GDM1 (cell line): Measurements from ENCODE around the gene BSCL2.
A peak's percentile ranks its signal among the peaks of the same experiment; 100 is the strongest.
"Not testable (repeated sequence)": the region's sequence is repeated elsewhere in the genome, so short reads cannot be mapped to it uniquely, and the experiment has no call there.

Source experiments
- DNase-seq: peaks from one replicate; lab custom pipeline; 2025; lab: John Stamatoyannopoulos, UW

BSCL2 gene

GRCh38 chr11:62707277-62707861, at the start of gene BSCL2, which contains the start of gene GNG3:
BSCL2 (minus strand) TSS chr11:62707424; CDS start chr11:62707195, 229 bp downstream.
GNG3 (plus strand) TSS chr11:62707676; CDS start chr11:62708296, 620 bp downstream.
- DNase-seq, result no peak

DNA sequence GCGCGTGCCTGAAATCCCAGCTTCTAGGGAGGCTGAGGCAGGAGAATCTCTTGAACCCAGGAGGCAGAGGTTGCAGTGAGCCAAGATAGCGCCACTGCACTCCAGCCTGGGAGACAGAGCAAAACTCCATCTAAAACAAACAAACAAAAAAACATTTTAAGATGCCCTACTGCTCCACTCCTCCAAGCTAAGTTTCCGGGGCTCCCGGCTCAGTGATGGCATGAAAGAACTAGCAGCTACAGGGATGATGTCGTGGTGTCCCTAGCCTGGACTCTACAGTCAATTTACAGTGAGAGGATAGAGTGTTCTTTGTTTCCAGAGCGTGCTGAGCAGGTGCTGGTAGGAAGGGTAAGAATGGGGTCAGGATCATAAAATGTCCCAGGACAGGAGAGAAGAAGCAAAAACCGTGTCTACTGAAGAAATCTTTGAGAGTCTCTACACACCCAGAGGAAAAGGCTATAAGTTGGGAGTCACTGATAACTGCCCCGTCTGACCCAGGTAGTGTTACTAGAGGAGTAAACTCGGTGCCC, 47.9 kb upstream of the BSCL2 start:
- no peak for DNase-seq

GRCh38 chr11:62753736-62754603, 46.7 kb upstream of the BSCL2 start, which contains the start of gene ZBTB3:
ZBTB3 (minus strand) TSS chr11:62754160; CDS start chr11:62753664, 496 bp downstream.
- peak; percentile 99 for DNase-seq

DNA sequence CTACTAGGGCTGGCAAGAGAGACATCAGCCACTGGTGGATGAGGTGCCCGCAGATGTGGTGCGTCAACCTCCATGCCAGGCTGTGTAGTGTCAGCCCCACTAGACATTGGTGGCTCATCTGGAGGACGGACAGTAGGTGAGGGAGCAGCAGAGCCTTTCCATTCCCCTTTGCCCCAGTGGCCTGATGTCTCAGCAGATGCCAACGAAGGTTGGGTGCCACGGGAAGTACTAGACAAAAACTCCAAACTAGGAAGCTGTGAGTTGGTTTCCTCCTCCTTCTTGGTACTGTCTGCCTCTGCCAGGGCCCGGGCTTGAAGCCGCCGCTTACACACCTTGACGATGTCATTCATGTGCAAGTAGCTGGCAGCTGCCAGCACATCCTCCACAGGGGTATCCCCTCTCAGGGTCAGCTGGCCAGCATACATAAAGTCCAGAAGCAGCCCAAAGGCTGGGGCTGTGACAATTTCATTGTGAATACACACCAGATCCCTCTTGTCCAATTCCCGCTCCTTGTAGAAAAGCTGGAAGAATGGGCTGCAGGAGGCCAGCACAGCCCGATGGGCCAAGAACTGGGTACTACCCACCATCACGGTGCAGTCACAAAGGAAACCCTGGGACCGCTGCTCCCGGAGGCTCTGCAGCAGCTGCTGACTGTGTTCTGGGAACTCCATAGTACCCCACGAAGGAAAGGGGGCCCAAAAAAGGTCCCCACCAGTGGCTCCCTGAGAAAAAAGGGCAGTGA, 45.9 kb upstream of the BSCL2 start:
- no peak for DNase-seq

DNA sequence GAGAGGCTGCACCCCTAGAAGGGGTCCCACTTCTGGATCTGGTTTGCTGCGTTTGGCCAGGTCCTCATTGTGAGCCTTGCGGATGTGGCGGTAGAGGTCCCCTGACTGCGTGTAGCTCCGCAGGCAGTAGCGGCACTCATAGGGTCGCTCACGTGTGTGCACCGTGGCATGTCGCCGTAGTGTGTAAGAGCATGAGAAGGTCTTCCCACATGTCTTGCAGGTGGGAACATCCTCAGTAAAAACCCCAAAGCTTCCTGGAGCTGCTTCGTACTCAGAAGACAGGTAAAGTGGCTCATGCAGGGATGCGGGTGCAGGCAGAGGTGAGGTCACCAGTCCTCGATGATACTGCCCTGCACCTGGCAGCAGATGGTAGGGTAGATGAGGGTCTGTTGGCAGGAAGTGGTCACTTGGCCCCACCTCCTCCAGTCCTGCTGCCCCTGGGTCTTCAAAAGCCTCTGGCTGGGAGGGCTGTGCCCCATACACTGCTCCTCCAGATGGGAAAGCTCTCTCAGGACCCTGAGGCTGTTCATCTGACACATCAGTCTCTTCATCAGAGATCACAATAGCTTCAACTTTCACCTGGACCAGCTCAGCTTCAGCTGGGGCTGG, 45.1 kb upstream of the BSCL2 start:
- DNase-seq, result no peak

GRCh38 chr11:62749931-62750330, 42.7 kb upstream of the BSCL2 start:
- DNase-seq, result not testable (repeated sequence)

GRCh38 chr11:62747475-62748160, 40.4 kb upstream of the BSCL2 start:
- DNase-seq, result no peak

GRCh38 chr11:62737196-62737595, 30.0 kb upstream of the BSCL2 start:
- DNase-seq, result no peak

GRCh38 chr11:62732830-62733229, 25.6 kb upstream of the BSCL2 start:
- DNase-seq, result no peak

DNA sequence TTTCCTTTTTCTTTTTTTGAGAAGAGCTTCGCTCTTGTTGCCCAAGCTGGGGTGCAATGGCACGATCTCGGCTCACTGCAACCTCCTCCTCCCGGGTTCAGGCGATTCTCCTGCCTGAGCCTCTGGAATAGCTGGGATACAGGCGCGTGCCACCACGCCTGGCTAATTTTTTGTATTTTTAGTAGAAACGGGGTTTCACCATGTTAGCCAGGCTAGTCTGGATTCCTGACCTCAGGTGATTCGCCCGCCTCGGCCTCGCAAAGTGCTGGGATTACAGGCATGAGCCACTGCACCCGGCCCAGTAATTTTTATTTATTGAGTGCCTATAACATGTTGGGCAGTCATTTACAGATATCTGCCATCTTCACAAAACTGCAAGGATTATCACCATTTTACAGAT, 22.9 kb upstream of the BSCL2 start:
- DNase-seq, result not testable (repeated sequence)

GRCh38 chr11:62728171-62728988, 21.2 kb upstream of the BSCL2 start, which contains the start of gene TTC9C:
TTC9C (plus strand) TSS chr11:62728486; CDS start chr11:62728849, 363 bp downstream.
- DNase-seq, result peak; percentile 82

DNA sequence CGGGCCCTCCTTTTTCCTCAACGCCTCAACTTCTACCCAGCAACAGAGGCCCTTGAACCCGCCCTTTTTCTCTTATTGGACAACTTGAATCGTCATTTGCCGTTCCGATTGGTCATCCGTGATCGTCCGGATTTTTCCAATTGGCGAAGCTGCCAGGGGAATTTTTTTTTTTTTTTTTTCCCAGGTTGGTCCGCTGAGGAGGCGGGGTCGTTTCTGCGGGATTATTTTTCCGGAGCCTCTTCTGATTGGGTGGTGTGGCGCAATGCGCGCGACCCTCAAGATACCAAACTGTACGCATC, 20.6 kb upstream of the BSCL2 start:
- DNase-seq, result peak; percentile 91

DNA sequence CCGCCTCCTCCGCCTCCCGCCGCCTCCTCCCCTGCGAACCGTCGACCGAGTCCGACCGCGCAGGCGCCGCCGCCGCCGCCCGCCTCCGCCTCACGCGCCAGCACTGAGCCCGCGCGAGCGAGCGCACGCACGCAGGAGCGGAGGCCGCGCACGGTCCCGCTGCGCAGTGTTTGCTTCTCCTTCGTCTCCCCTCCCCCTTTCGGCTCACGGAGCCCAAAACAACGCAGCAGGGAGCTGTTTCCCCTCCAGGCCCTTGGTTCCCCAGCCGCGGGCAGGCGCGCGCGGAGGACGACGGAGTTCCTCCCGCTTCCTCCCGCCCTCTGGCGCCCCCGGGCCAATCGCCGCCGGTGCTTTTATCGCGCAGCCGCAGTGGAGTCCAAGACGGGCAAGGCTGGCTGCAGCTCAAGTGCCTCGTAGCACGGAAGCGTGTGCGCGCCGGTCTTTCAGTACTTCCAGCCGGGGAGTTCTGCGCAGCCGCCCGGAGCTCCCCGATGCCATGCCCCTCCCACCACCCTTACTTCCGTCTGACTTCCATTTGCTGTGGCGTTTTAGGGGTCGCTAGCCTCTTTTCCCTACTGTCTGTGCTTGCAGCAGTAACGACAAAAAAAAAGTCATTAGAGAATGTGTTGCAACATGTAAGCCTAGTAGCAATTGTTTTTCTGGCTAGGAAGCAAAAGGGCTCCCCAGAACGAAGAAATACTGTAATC, 20.1 kb upstream of the BSCL2 start, which contains the start of gene HNRNPUL2:
TSS of gene HNRNPUL2 (minus strand) at position 293 of the 707 bp plus-strand sequence. CDS start 301 bp downstream, outside the sequence.
- peak; percentile 100 for DNase-seq

DNA sequence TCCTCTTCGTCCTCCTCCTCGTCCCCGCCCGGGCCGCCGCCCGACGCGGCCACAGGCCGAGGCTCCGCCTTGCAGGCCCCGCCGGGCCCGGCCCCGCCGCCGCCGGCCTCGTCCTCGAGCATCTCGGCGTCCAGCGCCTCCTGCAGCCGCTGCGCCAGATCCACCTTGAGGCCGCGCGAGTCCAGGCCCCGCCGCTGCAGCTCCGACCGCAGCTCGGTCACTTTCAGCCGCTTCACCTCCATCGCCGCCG, 19.6 kb upstream of the BSCL2 start:
- no peak for DNase-seq

- DNase-seq, result no peak
Measured at GRCh38 chr11:62726156-62726914, 19.1 kb upstream of the BSCL2 start.

- DNase-seq, result no peak
Measured at GRCh38 chr11:62725646-62726045, 18.4 kb upstream of the BSCL2 start.

GRCh38 chr11:62724171-62724570, 16.9 kb upstream of the BSCL2 start:
- DNase-seq, result no peak

DNA sequence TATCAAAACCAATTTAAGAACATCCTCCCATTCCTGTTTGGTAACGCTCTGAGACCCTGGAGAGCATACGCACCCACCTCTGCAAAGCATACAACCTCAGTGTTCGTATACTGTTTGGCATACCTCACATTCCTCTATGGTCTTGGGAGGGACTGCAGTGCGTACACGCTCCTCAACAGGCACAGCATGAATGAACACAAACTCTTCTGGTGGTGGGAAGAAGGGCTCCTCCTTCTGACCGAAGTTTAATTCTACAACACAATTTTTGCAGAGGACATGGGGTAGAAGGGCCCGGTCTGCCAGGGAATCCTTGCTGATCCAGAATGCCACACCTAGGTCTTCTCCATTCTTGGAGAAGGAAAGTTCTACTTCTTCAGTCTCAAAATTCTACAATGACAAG, 14.8 kb upstream of the BSCL2 start:
- DNase-seq, result peak; percentile 3

- DNase-seq, result no peak
Measured at GRCh38 chr11:62719302-62719978, 12.2 kb upstream of the BSCL2 start.
